ENCODE data around the gene SLC35F1.

The SLC35F1 gene

GRCh38 chr6:118220429-118221128 is 313.5 kb downstream of the SLC35F1 start:
- DNase-seq, result no peak

GRCh38 chr6:118223316-118223715 is 316.3 kb downstream of the SLC35F1 start:
- no peak overlapping the region for H3K4me2 ChIP-seq (ENCODE audit: insufficient read depth, low read length)
- H3K79me2 ChIP-seq (ENCODE audit: insufficient read depth, low read length), result no peaks in the 10 kb centered on the region
- no peaks in the 10 kb centered on the region for H4K20me1 ChIP-seq (ENCODE audit: insufficient read depth, low read length)
- no peaks in the 10 kb centered on the region for H3K27me3 ChIP-seq (ENCODE audit: insufficient read depth, low read length, poor library complexity)
- no peaks in the 10 kb centered on the region for H3K36me3 ChIP-seq (ENCODE audit: insufficient read depth, low read length)
- TF ChIP-seq CTCF (IDR thresholded peaks at IDR 0.05; ENCODE audit: borderline replicate concordance, extremely low read depth, low read length, poor library complexity, severe bottlenecking) (no peak), EZH2 (IDR thresholded peaks at IDR 0.05; ENCODE audit: borderline replicate concordance, low read depth, low read length, severe bottlenecking) (no peak)
- H3K4me1 ChIP-seq (ENCODE audit: insufficient read depth, low read length), result no peaks in the 10 kb centered on the region
- H2AFZ ChIP-seq (ENCODE audit: low read depth, low read length), result no peak overlapping the region
- ATAC-seq (ENCODE audit: insufficient read depth, low read depth), result no peak
- DNase-seq, result no peak
- no peak overlapping the region for H3K27ac ChIP-seq (ENCODE audit: low read length)
- no peaks in the 10 kb centered on the region for H3K9me3 ChIP-seq (ENCODE audit: insufficient read depth, low read length, severe bottlenecking)
- no peak overlapping the region for H3K9ac ChIP-seq (ENCODE audit: low read depth, low read length)
- no peak overlapping the region for H3K4me3 ChIP-seq (ENCODE audit: low read depth in 1 of 2, low read length in 2 of 2)

More at GRCh38 chr6:118220429-118221128, 313.5 kb downstream of the SLC35F1 start:
- H3K27me3 ChIP-seq (ENCODE audit: insufficient read depth, low read length, poor library complexity), result no peaks in the 10 kb centered on the region
- H3K27ac ChIP-seq (ENCODE audit: low read length), result no peak overlapping the region
- no peaks in the 10 kb centered on the region for H4K20me1 ChIP-seq (ENCODE audit: insufficient read depth, low read length)
- no peaks in the 10 kb centered on the region for H3K9me3 ChIP-seq (ENCODE audit: insufficient read depth, low read length, severe bottlenecking)
- no peak overlapping the region for H3K4me3 ChIP-seq (ENCODE audit: low read depth in 1 of 2, low read length in 2 of 2)
- H3K4me1 ChIP-seq (ENCODE audit: insufficient read depth, low read length), result no peaks in the 10 kb centered on the region
- no peak overlapping the region for H3K9ac ChIP-seq (ENCODE audit: low read depth, low read length)
- H3K4me2 ChIP-seq (ENCODE audit: insufficient read depth, low read length), result no peak overlapping the region
- H3K36me3 ChIP-seq (ENCODE audit: insufficient read depth, low read length), result no peaks in the 10 kb centered on the region
- TF ChIP-seq EZH2 (IDR thresholded peaks at IDR 0.05; ENCODE audit: borderline replicate concordance, low read depth, low read length, severe bottlenecking) (no peak), CTCF (IDR thresholded peaks at IDR 0.05; ENCODE audit: borderline replicate concordance, extremely low read depth, low read length, poor library complexity, severe bottlenecking) (no peak)
- no peaks in the 10 kb centered on the region for H3K79me2 ChIP-seq (ENCODE audit: insufficient read depth, low read length)
- H2AFZ ChIP-seq (ENCODE audit: low read depth, low read length), result no peak overlapping the region
- ATAC-seq (ENCODE audit: insufficient read depth, low read depth), result no peak

- Histone ChIP-seq H3K4me3 (ENCODE audit: low read depth in 1 of 2, low read length in 2 of 2) (no peak overlapping the region), H3K27ac (ENCODE audit: low read length) (no peak overlapping the region), H2AFZ (ENCODE audit: low read depth, low read length) (no peak overlapping the region), H3K9me3 (ENCODE audit: insufficient read depth, low read length, severe bottlenecking) (no peaks in the 10 kb centered on the region), H3K9ac (ENCODE audit: low read depth, low read length) (no peak overlapping the region), H3K4me1 (ENCODE audit: insufficient read depth, low read length) (no peaks in the 10 kb centered on the region), H3K79me2 (ENCODE audit: insufficient read depth, low read length) (no peaks in the 10 kb centered on the region), H4K20me1 (ENCODE audit: insufficient read depth, low read length) (no peaks in the 10 kb centered on the region), H3K27me3 (ENCODE audit: insufficient read depth, low read length, poor library complexity) (no peaks in the 10 kb centered on the region), H3K4me2 (ENCODE audit: insufficient read depth, low read length) (no peak overlapping the region), H3K36me3 (ENCODE audit: insufficient read depth, low read length) (no peaks in the 10 kb centered on the region)
- TF ChIP-seq CTCF (IDR thresholded peaks at IDR 0.05; ENCODE audit: borderline replicate concordance, extremely low read depth, low read length, poor library complexity, severe bottlenecking) (no peak), EZH2 (IDR thresholded peaks at IDR 0.05; ENCODE audit: borderline replicate concordance, low read depth, low read length, severe bottlenecking) (no peak)
- DNase-seq (no peak), ATAC-seq (ENCODE audit: insufficient read depth, low read depth) (no peak)
These were observed 321.8 kb downstream of the SLC35F1 start for GRCh38 chr6:118228886-118229285.
